Astrocyte of the spinal cord (primary cell): ENCODE results near the gene AIPL1.

Experiments
- DNase-seq: peaks from one replicate; pipeline ENCODE4 v3.0.0; 2011; ENCODE audit warnings: low read depth, low spot score
- H3K4me3 ChIP-seq: 2 replicates; pipeline ENCODE4 v1.5.1; 2011; ENCODE audit warnings: low read depth, mild to moderate bottlenecking, low read length, moderate library complexity
- CTCF ChIP-seq: IDR thresholded peaks from 2 replicates; pipeline ENCODE4 v1.5.1; 2012; ENCODE audit warnings: low read depth, mild to moderate bottlenecking, low read length, inconsistent platforms
- in situ Hi-C: cut with HindIII; loops from 2 replicates; pipeline ENCODE4 v1.10.0; 2017; ENCODE audit warnings: low sequenced_read_pairs

AIPL1 gene

GRCh38 chr17:6377906-6378305, 57.0 kb downstream of the AIPL1 start:
- in situ Hi-C loops: no loop called here
- no peak for TF ChIP-seq CTCF
- H3K4me3 ChIP-seq: no peak overlapping the region
- DNase-seq: no peak

- in situ Hi-C loops: no loop called here
- no peak for TF ChIP-seq CTCF
Measured at GRCh38 chr17:6376931-6377361, 58.0 kb downstream of the AIPL1 start.

GRCh38 chr17:6374761-6375312, 60.1 kb downstream of the AIPL1 start:
- in situ Hi-C loops: no loop called here
- no peak overlapping the region for H3K4me3 ChIP-seq

More at GRCh38 chr17:6376931-6377361, 58.0 kb downstream of the AIPL1 start:
- no peak overlapping the region for H3K4me3 ChIP-seq
- DNase-seq: no peak

GRCh38 chr17:6374271-6374691, 60.6 kb downstream of the AIPL1 start:
- peak; percentile 40 for DNase-seq
- TF ChIP-seq CTCF: no peak
- H3K4me3 ChIP-seq: no peak overlapping the region
- in situ Hi-C loops: no loop called here

More at GRCh38 chr17:6374761-6375312, 60.1 kb downstream of the AIPL1 start:
- no peak for TF ChIP-seq CTCF
- DNase-seq: peak; percentile 66
